ENCODE measurements around the gene AMOTL1.
A peak's percentile ranks its signal among the peaks of the same experiment; 100 is the strongest.

AMOTL1 gene

DNA sequence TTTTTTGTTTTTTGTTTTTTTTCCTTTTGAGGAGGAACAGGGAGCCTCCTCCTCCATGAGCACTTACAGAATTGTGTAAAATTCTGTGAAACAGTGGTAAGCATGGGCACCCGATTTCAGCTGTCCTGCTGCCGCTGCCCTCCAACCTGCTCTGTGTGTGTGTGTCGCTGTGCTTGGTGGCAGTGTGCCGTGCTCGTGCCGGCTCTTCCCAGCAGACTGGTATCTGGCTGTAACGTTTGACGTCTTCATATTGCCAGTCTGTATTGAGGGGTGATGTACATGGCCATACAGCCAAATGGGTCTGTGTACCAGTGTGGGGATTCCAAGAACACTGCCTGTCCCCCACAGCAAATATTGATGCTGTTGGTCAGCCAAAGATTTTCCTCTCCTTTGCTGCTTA, 108.1 kb downstream of the AMOTL1 start:
- TF ChIP-seq, protein P1, sequence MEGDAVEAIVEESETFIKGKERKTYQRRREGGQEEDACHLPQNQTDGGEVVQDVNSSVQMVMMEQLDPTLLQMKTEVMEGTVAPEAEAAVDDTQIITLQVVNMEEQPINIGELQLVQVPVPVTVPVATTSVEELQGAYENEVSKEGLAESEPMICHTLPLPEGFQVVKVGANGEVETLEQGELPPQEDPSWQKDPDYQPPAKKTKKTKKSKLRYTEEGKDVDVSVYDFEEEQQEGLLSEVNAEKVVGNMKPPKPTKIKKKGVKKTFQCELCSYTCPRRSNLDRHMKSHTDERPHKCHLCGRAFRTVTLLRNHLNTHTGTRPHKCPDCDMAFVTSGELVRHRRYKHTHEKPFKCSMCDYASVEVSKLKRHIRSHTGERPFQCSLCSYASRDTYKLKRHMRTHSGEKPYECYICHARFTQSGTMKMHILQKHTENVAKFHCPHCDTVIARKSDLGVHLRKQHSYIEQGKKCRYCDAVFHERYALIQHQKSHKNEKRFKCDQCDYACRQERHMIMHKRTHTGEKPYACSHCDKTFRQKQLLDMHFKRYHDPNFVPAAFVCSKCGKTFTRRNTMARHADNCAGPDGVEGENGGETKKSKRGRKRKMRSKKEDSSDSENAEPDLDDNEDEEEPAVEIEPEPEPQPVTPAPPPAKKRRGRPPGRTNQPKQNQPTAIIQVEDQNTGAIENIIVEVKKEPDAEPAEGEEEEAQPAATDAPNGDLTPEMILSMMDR (IDR thresholded peaks at IDR 0.05; ENCODE audit: low read length, missing control alignments) = no peak
- no peak for DNase-seq (ENCODE audit: low read depth)
- no peak overlapping the region for H3K4me3 ChIP-seq (replicated peaks; ENCODE audit: low read depth, low read length)

- TF ChIP-seq, protein P1 (IDR thresholded peaks at IDR 0.05; ENCODE audit: low read length, missing control alignments) = peak; percentile 28
- peak; percentile 97 for DNase-seq (ENCODE audit: low read depth)
- H3K4me3 ChIP-seq (replicated peaks; ENCODE audit: low read depth, low read length) = no peak overlapping the region
Observed at GRCh38 chr11:94876645-94877442, 108.7 kb downstream of the AMOTL1 start.

- no peak overlapping the region for H3K4me3 ChIP-seq (replicated peaks; ENCODE audit: low read depth, low read length)
- peak; percentile 64 for DNase-seq (ENCODE audit: low read depth)
- TF ChIP-seq, protein P1 (IDR thresholded peaks at IDR 0.05; ENCODE audit: low read length, missing control alignments) = no peak
Observed at GRCh38 chr11:94877443-94878200, 109.5 kb downstream of the AMOTL1 start.

GRCh38 chr11:94879006-94879405, 110.8 kb downstream of the AMOTL1 start:
- TF ChIP-seq, protein P1 (IDR thresholded peaks at IDR 0.05; ENCODE audit: low read length, missing control alignments) = no peak
- H3K4me3 ChIP-seq (replicated peaks; ENCODE audit: low read depth, low read length) = no peak overlapping the region
- DNase-seq (ENCODE audit: low read depth) = no peak

- no peak overlapping the region for H3K4me3 ChIP-seq (replicated peaks; ENCODE audit: low read depth, low read length)
- no peak for DNase-seq (ENCODE audit: low read depth)
- TF ChIP-seq, protein P1 (IDR thresholded peaks at IDR 0.05; ENCODE audit: low read length, missing control alignments) = no peak
Observed at GRCh38 chr11:94880216-94880615, 112.1 kb downstream of the AMOTL1 start.

DNA sequence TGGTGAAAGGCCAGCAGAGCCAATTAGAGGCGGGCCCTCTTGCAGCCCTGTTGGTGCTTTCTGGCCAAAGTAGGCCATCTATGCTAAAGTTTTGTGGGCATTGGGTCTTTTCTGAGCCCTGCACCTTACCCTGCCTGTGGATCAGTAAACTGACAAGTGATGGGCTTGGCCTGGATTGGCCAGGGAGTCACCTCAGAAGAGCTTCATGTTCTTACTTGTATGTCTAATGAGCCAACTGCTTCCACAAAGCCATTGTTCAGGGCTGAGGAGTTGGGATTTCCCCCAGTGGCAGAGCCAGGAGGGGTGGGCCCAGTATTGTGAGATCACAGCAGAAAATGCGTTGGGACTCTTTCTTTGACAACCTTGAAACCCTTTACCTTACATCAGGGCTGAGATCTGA, 114.8 kb downstream of the AMOTL1 start:
- TF ChIP-seq, protein P1 (IDR thresholded peaks at IDR 0.05; ENCODE audit: low read length, missing control alignments) = no peak
- DNase-seq (ENCODE audit: low read depth) = peak; percentile 7
- H3K4me3 ChIP-seq (replicated peaks; ENCODE audit: low read depth, low read length) = no peak overlapping the region

Data from fibroblast of pulmonary artery (primary cell).